SW480 (cell line): ENCODE results near the gene PSME3IP1.

ENCODE experiments used
- DNase-seq: peaks from one replicate; pipeline ENCODE4 v3.0.0-alpha.2; 2016; ENCODE audit warnings: low spot score

Gene PSME3IP1

GRCh38 chr16:57144027-57144426 lies 41.8 kb downstream of the PSME3IP1 start:
- DNase-seq: no peak

GRCh38 chr16:57143149-57143921 lies 42.5 kb downstream of the PSME3IP1 start:
- DNase-seq: no peak

- DNase-seq: no peak
Measured at GRCh38 chr16:57141822-57142631, 43.8 kb downstream of the PSME3IP1 start.

- DNase-seq: no peak
Measured at GRCh38 chr16:57140931-57141668, 44.7 kb downstream of the PSME3IP1 start.

GRCh38 chr16:57138281-57138935 lies 47.4 kb downstream of the PSME3IP1 start:
- DNase-seq: no peak

- DNase-seq: no peak
Measured at GRCh38 chr16:57137566-57138273, 48.1 kb downstream of the PSME3IP1 start.

- no peak for DNase-seq
Measured at GRCh38 chr16:57137043-57137442, 48.8 kb downstream of the PSME3IP1 start.

GRCh38 chr16:57134982-57135381 lies 50.9 kb downstream of the PSME3IP1 start:
- DNase-seq: no peak

- DNase-seq: no peak
Measured at GRCh38 chr16:57133886-57134285, 52.0 kb downstream of the PSME3IP1 start.

GRCh38 chr16:57133031-57133430 lies 52.8 kb downstream of the PSME3IP1 start:
- no peak for DNase-seq

GRCh38 chr16:57132470-57132869 lies 53.4 kb downstream of the PSME3IP1 start:
- no peak for DNase-seq

- no peak for DNase-seq
Measured at GRCh38 chr16:57131351-57131970, 54.4 kb downstream of the PSME3IP1 start.

GRCh38 chr16:57130950-57131321 lies 54.9 kb downstream of the PSME3IP1 start:
- no peak for DNase-seq

GRCh38 chr16:57128771-57129389 lies 57.0 kb downstream of the PSME3IP1 start:
- no peak for DNase-seq

GRCh38 chr16:57127836-57128235 lies 58.0 kb downstream of the PSME3IP1 start:
- DNase-seq: no peak

GRCh38 chr16:57127037-57127763 lies 58.6 kb downstream of the PSME3IP1 start:
- DNase-seq: no peak

- no peak for DNase-seq
Measured at GRCh38 chr16:57126411-57126810, 59.4 kb downstream of the PSME3IP1 start.

- no peak for DNase-seq
Measured at GRCh38 chr16:57125969-57126368, 59.9 kb downstream of the PSME3IP1 start.

GRCh38 chr16:57125376-57125775 lies 60.5 kb downstream of the PSME3IP1 start:
- DNase-seq: no peak
